Hepatocyte (in vitro differentiated cells): Measurements from ENCODE around the gene LRRC75B. TPM values are rescaled to one million over a fixed set of nuclear protein-coding genes. Genes with fewer than 3 reads are reported as not detected.

Source experiments
- DNase-seq: peaks from one replicate; pipeline ENCODE4 v3.0.0-alpha.2; 2016; ENCODE audit warnings: low spot score
- H2AFZ ChIP-seq: fragments of 200-600 bp; sonication (generic); 2 replicates; pipeline ENCODE4 v1.6.0; 2016; ENCODE audit warnings: antibody characterized with exemption, mild to moderate bottlenecking
- H3K27ac ChIP-seq: fragments of 200-600 bp; sonication (generic); 2 replicates; pipeline ENCODE4 v1.5.1; 2016; ENCODE audit warnings: mild to moderate bottlenecking
- H3K27me3 ChIP-seq: fragments of 200-600 bp; sonication (generic); 2 replicates; pipeline ENCODE4 v1.6.1; 2016
- H3K36me3 ChIP-seq: fragments of 200-600 bp; sonication (generic); replicated peaks from 2 replicates; pipeline ENCODE4 v1.5.1; 2016; ENCODE audit warnings: low read depth; ENCODE audit not compliant: insufficient read depth
- H3K4me1 ChIP-seq: fragments of 200-600 bp; sonication (generic); 2 replicates; pipeline ENCODE4 v1.5.1; 2016; ENCODE audit warnings: mild to moderate bottlenecking, moderate library complexity; ENCODE audit not compliant: insufficient read depth
- H3K4me2 ChIP-seq: fragments of 200-600 bp; sonication (generic); 2 replicates; pipeline ENCODE4 v1.6.0; 2016
- H3K4me3 ChIP-seq: fragments of 200-600 bp; sonication (generic); 2 replicates; pipeline ENCODE4 v1.5.1; 2016; ENCODE audit warnings: mild to moderate bottlenecking
- H3K79me2 ChIP-seq: fragments of 200-600 bp; sonication (generic); 2 replicates; pipeline ENCODE4 v1.6.0; 2017; ENCODE audit warnings: mild to moderate bottlenecking
- H3K9me2 ChIP-seq: fragments of 200-600 bp; sonication (generic); replicated peaks from 2 replicates; pipeline ENCODE4 v1.6.0; 2017; ENCODE audit warnings: mild to moderate bottlenecking; ENCODE audit not compliant: insufficient read depth
- H3K9me3 ChIP-seq: fragments of 200-600 bp; sonication (generic); 2 replicates; pipeline ENCODE4 v1.5.1; 2016; ENCODE audit warnings: low read depth, mild to moderate bottlenecking
- H4K20me1 ChIP-seq: fragments of 200-600 bp; sonication (generic); 2 replicates; pipeline ENCODE4 v1.6.0; 2016; ENCODE audit warnings: mild to moderate bottlenecking; ENCODE audit not compliant: insufficient read depth, poor library complexity, severe bottlenecking
- EZH2 ChIP-seq: fragments of 200-600 bp; sonication (generic); IDR thresholded peaks from 2 replicates; pipeline ENCODE4 v1.6.1; 2016; ENCODE audit warnings: antibody characterized with exemption, mild to moderate bottlenecking, borderline replicate concordance
- EZH2phosphoT487 ChIP-seq: fragments of 200-600 bp; sonication (generic); IDR thresholded peaks from one replicate; pipeline ENCODE4 v1.6.1; 2018; ENCODE audit warnings: antibody characterized with exemption, mild to moderate bottlenecking, low read depth, moderate library complexity; ENCODE audit not compliant: unreplicated experiment, severe bottlenecking
- WGBS: methylation state at CpG from one replicate; pipeline ENCODE4 v1.1.6; 2016; ENCODE audit warnings: low lambda C conversion rate; ENCODE audit errors: missing lambda C conversion rate; 5-methylcytosine and 5-hydroxymethylcytosine counted together
- polyA plus RNA-seq: library from polyadenylated mRNA; unstranded; fragments of >200 nt; fragmentation: Nextera tagmentation; extraction: Ambion mirVana; gene quantifications from 2 replicates; pipeline ENCODE4 v1.2.1, GENCODE V29; 2016
- total RNA-seq: library from RNA; depleted of rRNA; stranded (reverse); fragments of >200 nt; gene quantifications from 2 replicates; pipeline ENCODE4 v1.2.3, GENCODE V29; 2014
- TF ChIP-seq, protein P1 (sequence below): fragments of 200-600 bp; sonication (generic); IDR thresholded peaks from 2 replicates; pipeline ENCODE4 v1.5.1; 2016; ENCODE audit warnings: antibody characterized with exemption, mild to moderate bottlenecking; ENCODE audit not compliant: poor library complexity

The LRRC75B gene
- total and polyA plus RNA-seq, 2 experiments from 2014 or later: 19.5 to 34.5 TPM

DNA sequence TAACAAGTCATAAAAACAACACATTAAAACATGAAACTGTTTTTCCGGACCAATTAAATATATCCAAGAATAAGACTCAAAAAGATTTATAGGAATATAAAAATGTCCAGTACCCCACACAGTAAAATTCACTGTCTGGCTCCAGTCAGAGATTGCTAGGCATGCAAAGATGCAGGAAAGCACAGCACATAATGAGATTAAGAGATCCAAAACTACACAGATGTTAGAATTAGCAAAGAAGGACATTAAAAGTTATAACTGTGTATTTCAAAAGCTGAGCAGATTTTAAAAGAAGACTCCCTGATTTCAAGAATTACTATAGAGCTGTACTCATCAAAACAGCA lies 13.6 kb downstream of the LRRC75B start:
- Histone ChIP-seq H3K27ac (peak overlapping the region; percentile 84), H3K79me2 (no peaks in the 10 kb centered on the region), H3K4me3 (no peak overlapping the region), H3K4me1 (peaks cover 35% of the 10 kb centered on the region), H3K36me3 (no peaks in the 10 kb centered on the region), H3K9me3 (no peaks in the 10 kb centered on the region), H2AFZ (no peak overlapping the region), H4K20me1 (no peaks in the 10 kb centered on the region), H3K27me3 (no peaks in the 10 kb centered on the region), H3K9me2 (no peaks in the 10 kb centered on the region), H3K4me2 (no peak overlapping the region)
- WGBS: 46% methylated on average over 1 of the region's 1 CpG
- no peak for DNase-seq
- TF ChIP-seq, protein P1, sequence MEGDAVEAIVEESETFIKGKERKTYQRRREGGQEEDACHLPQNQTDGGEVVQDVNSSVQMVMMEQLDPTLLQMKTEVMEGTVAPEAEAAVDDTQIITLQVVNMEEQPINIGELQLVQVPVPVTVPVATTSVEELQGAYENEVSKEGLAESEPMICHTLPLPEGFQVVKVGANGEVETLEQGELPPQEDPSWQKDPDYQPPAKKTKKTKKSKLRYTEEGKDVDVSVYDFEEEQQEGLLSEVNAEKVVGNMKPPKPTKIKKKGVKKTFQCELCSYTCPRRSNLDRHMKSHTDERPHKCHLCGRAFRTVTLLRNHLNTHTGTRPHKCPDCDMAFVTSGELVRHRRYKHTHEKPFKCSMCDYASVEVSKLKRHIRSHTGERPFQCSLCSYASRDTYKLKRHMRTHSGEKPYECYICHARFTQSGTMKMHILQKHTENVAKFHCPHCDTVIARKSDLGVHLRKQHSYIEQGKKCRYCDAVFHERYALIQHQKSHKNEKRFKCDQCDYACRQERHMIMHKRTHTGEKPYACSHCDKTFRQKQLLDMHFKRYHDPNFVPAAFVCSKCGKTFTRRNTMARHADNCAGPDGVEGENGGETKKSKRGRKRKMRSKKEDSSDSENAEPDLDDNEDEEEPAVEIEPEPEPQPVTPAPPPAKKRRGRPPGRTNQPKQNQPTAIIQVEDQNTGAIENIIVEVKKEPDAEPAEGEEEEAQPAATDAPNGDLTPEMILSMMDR: no peak
- TF ChIP-seq EZH2phosphoT487: no peak
- TF ChIP-seq EZH2: no peak

DNA sequence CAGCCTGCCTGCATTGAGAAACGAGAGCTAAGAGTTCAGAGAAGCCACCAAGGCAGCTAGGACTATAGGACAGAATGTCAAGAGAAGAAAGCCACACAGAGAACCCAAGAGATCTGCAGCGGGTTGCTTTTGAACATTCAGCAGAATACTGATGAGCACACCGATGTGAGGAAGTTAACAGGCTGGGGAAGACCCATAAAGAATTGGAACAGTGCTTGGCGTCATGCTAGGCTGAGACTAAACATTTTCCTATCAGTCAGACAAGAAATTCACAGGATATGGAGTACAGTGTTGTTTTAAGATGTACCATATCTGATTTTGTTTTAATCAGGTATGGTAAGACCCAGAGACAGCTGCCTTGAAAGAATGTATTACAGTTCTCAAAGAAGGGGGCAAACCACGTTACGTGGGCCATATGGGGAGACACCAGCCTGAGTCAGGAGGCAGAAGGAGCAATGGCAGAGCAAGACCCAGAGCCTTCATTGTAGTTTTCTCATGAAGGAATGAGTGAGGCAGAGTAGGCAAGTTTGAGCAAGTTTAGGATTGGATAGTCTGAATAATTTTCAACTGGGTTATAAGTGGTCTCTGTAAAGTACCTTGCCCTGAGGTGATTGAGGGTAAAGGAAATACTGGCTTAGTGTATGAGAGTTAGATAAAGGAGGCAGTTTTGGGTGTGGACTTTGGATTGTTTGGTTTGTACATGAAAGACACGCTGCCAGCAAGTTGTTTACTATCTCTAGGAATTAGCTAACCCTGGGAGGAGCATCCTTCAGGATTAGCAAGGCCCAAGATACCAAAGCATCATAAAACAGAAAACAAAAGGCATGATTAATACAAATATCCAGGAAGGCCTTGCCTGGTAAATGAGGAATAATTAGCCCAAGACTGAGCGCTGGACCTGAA lies 14.3 kb downstream of the LRRC75B start:
- peaks cover 29% of the 10 kb centered on the region for H3K4me1 ChIP-seq
- no peak for TF ChIP-seq EZH2phosphoT487
- H4K20me1 ChIP-seq: no peaks in the 10 kb centered on the region
- H3K27ac ChIP-seq: peak overlapping the region; percentile 84
- H3K79me2 ChIP-seq: no peaks in the 10 kb centered on the region
- H3K27me3 ChIP-seq: no peaks in the 10 kb centered on the region
- H3K4me2 ChIP-seq: peak overlapping the region; percentile 27
- no peak overlapping the region for H3K4me3 ChIP-seq
- no peaks in the 10 kb centered on the region for H3K9me3 ChIP-seq
- DNase-seq: peak; percentile 67
- no peaks in the 10 kb centered on the region for H3K36me3 ChIP-seq
- H2AFZ ChIP-seq: no peak overlapping the region
- no peaks in the 10 kb centered on the region for H3K9me2 ChIP-seq
- 57% methylated on average over 8 of the region's 8 CpGs for WGBS

DNA sequence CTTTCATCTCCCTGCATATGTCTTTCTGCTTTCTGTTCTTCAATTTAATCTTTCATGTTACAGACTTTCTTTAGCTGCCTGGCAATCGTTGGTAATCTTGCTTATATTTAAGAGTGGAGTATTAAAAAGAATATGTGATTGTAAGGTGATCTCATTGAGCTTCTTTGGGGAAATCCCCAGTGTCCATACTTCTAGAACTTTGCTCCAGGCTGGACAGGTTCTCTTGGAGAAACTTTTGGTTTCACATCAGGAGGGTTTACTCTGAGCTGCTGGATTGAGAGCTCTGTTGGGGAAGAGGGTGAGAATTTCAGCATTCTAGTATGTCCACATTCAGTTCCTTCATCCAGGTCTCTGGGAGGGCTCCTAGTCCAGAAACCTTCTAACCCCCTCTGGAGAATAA lies 16.1 kb downstream of the LRRC75B start:
- Histone ChIP-seq H3K4me1 (peaks cover 22% of the 10 kb centered on the region), H4K20me1 (no peaks in the 10 kb centered on the region), H3K4me3 (no peak overlapping the region), H3K4me2 (no peak overlapping the region), H3K9me3 (no peaks in the 10 kb centered on the region), H3K27me3 (no peaks in the 10 kb centered on the region), H2AFZ (no peak overlapping the region), H3K79me2 (no peaks in the 10 kb centered on the region), H3K27ac (peak overlapping the region; percentile 84), H3K9me2 (no peaks in the 10 kb centered on the region), H3K36me3 (no peaks in the 10 kb centered on the region)
- 84% methylated on average over 1 of the region's 1 CpG for WGBS
- DNase-seq: no peak
- TF ChIP-seq, protein P1: no peak
- no peak for TF ChIP-seq EZH2phosphoT487

DNA sequence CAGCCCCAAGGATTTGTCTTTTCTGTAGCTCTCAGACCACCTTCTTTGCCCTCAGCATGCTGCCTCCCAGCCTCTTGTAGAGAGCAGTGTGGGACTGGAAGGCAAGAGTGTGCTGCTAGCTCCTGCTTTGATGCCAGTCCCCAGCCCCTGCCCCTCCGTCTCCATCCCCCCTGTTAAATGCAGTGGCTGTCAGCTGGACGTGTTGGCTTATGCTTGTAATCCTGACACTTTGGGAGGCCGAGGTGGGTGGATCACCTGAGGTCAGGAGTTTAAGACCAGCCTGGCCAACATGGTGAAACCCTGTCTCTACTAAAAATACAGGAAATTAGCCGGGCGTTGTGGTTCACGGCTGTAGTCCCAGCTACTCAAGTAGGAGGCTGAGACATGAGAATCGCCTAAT lies 21.6 kb downstream of the LRRC75B start:
- H4K20me1 ChIP-seq: peaks cover 8% of the 10 kb centered on the region
- 96% methylated on average over 7 of the region's 7 CpGs for WGBS
- H3K27me3 ChIP-seq: no peaks in the 10 kb centered on the region
- no peaks in the 10 kb centered on the region for H3K9me3 ChIP-seq
- peaks cover 34% of the 10 kb centered on the region for H3K79me2 ChIP-seq
- H2AFZ ChIP-seq: no peak overlapping the region
- no peak overlapping the region for H3K4me2 ChIP-seq
- DNase-seq: no peak
- H3K4me1 ChIP-seq: no peaks in the 10 kb centered on the region
- H3K27ac ChIP-seq: no peak overlapping the region
- peaks cover 2% of the 10 kb centered on the region for H3K36me3 ChIP-seq
- H3K4me3 ChIP-seq: no peak overlapping the region
- no peaks in the 10 kb centered on the region for H3K9me2 ChIP-seq
- TF ChIP-seq EZH2phosphoT487: no peak
- TF ChIP-seq, protein P1: no peak
- no peak for TF ChIP-seq EZH2
